ENCODE measurements around the gene KLHL22. TPM values are rescaled to one million over a fixed set of nuclear protein-coding genes. Genes with fewer than 3 reads are reported as not detected.
"Not testable (repeated sequence)": the region's sequence is repeated elsewhere in the genome, so short reads cannot be mapped to it uniquely, and the experiment has no call there.

KLHL22 gene
- total and polyA plus RNA-seq, 4 donors = 12.1 to 28.3 (median 18.8) TPM

DNA sequence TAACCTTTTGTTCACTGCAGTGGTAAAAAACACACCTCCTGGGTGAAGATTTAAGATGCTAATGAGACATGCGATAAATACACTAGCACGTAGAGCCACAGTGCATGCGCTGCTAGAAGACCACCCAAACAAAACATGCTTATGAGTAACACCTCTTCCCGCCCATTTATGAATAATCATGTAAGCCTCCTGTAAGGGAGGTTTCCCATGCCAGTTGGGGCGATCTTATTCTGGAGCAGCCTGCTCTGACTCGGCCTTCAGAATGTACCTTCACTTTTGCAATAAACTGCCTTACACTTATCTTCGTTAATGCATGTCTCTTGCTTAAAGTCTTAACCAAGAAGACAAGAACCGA is 39.9 kb downstream of the KLHL22 start:
- Histone ChIP-seq H3K36me3 (ENCODE audit: control insufficient read depth in 4 of 4, insufficient read depth in 4 of 4, low read length in 4 of 4) (peaks cover 0 to 16% (median 10%) of the 10 kb centered on the region in 4 donors), H3K27ac (ENCODE audit: low read depth in 1 of 2, low read length in 1 of 2) (no peak overlapping the region), H3K9me3 (ENCODE audit: control insufficient read depth in 4 of 4, insufficient read depth in 3 of 4, low read length in 3 of 4) (no peaks in the 10 kb centered on the region), H3K4me1 (ENCODE audit: control insufficient read depth in 5 of 5, insufficient read depth in 5 of 5, low read length in 5 of 5) (no peaks in the 10 kb centered on the region), H3K27me3 (ENCODE audit: control insufficient read depth in 3 of 3, insufficient read depth in 3 of 3, low read length in 2 of 3) (no peaks in the 10 kb centered on the region), H3K4me3 (no peak overlapping the region), H3K9ac (ENCODE audit: insufficient read depth in 1 of 2, low read length in 2 of 2) (no peak overlapping the region)
- 77 to 91% methylated on average over 8 of the region's 8 CpGs for WGBS, 2 donors
- no peak for TF ChIP-seq CTCF (IDR thresholded peaks at IDR 0.05; ENCODE audit: control extremely low read depth, extremely low read depth)
- ATAC-seq (ENCODE audit: insufficient read depth, low FRiP score) (no peak), DNase-seq (no peak)

DNA sequence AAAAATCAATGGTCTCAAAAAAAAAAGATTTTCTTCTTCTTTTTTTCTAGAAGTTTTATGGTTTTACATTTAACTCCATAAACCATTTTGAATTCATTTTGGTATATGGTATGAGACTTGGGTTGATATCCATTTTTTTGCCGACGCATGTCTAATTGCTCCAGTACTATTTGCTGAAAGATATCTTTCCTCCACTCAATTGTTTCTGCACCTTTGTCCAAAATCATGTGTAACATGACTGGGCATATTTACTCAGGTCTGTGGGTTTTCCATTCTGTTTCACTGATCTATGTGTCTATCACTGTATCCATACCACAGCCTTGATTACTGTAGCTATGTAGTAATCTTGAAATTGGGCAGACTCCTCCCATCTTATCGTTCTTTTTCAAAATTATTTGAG is 42.4 kb downstream of the KLHL22 start:
- TF ChIP-seq CTCF (IDR thresholded peaks at IDR 0.05; ENCODE audit: control extremely low read depth, extremely low read depth) = no peak
- Histone ChIP-seq H3K4me1 (ENCODE audit: control insufficient read depth in 5 of 5, insufficient read depth in 5 of 5, low read length in 5 of 5) (no peaks in the 10 kb centered on the region), H3K36me3 (ENCODE audit: control insufficient read depth in 4 of 4, insufficient read depth in 4 of 4, low read length in 4 of 4) (peaks cover 0 to 10% (median 7%) of the 10 kb centered on the region in 4 donors)

DNA sequence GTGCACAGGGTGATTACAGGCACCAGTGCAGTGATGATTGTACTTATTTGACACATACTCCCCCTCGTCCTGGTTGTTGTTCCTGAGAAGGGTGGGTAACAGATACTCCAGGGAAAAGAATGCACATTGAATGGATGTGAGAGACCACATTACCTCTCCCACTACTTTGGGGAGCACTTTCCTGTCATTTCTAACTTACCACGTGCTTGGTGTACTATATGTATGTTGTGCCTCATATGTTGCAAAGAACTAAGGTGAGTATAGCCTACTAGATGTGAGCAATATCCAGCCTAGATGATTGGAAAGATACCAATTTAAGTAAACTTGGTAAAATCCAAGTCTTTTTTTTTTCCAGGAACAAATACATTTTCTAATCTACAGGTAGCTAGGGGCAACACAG is 43.7 kb downstream of the KLHL22 start:
- H3K4me3 ChIP-seq = no peak overlapping the region
- no peak for TF ChIP-seq CTCF (IDR thresholded peaks at IDR 0.05; ENCODE audit: control extremely low read depth, extremely low read depth)
- 85 to 87% methylated on average over 2 of the region's 2 CpGs for WGBS, 2 donors

More for the DNA sequence above, 42.4 kb downstream of the KLHL22 start:
- 96 to 97% methylated on average over 3 of the region's 3 CpGs for WGBS, 2 donors
- no peak overlapping the region for H3K9ac ChIP-seq (ENCODE audit: insufficient read depth in 1 of 2, low read length in 2 of 2)
- no peaks in the 10 kb centered on the region for H3K27me3 ChIP-seq (ENCODE audit: control insufficient read depth in 3 of 3, insufficient read depth in 3 of 3, low read length in 2 of 3)
- no peaks in the 10 kb centered on the region for H3K9me3 ChIP-seq (ENCODE audit: control insufficient read depth in 4 of 4, insufficient read depth in 3 of 4, low read length in 3 of 4)
- ATAC-seq (ENCODE audit: insufficient read depth, low FRiP score) (no peak), DNase-seq (no peak)
- no peak overlapping the region for H3K27ac ChIP-seq (ENCODE audit: low read depth in 1 of 2, low read length in 1 of 2)
- H3K4me3 ChIP-seq = no peak overlapping the region

DNA sequence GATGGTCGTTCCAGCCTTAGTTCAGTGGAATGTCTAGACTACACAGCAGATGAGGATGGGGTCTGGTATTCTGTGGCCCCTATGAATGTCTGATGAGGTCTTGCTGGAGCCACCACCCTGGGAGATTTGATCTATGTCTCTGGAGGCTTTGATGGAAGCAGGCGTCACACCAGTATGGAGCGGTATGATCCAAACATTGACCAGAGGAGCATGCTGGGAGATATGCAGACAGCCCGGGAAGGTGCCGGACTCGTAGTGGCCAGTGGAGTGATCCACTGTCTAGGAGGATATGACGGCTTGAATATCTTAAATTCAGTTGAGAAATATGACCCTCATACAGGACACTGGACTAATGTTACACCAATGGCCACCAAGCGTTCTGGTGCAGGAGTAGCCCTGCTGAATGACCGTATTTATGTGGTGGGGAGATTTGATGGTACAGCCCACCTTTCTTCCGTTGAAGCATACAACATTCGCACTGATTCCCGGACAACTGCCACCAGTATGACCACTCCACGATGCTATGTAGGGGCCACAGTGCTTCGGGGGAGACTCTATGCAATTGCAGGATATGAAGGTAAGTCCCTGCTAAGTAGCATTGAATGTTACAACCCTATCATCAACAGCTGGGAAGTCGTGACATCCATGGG is 44.3 kb downstream of the KLHL22 start:
- not testable (repeated sequence) for H3K4me1 ChIP-seq (ENCODE audit: control insufficient read depth in 5 of 5, insufficient read depth in 5 of 5, low read length in 5 of 5); H3K36me3 ChIP-seq (ENCODE audit: control insufficient read depth in 4 of 4, insufficient read depth in 4 of 4, low read length in 4 of 4); ATAC-seq (ENCODE audit: insufficient read depth, low FRiP score); H3K9ac ChIP-seq (ENCODE audit: insufficient read depth in 1 of 2, low read length in 2 of 2); DNase-seq; H3K9me3 ChIP-seq (ENCODE audit: control insufficient read depth in 4 of 4, insufficient read depth in 3 of 4, low read length in 3 of 4); H3K27me3 ChIP-seq (ENCODE audit: control insufficient read depth in 3 of 3, insufficient read depth in 3 of 3, low read length in 2 of 3); H3K4me3 ChIP-seq; H3K27ac ChIP-seq (ENCODE audit: low read depth in 1 of 2, low read length in 1 of 2)
- 96 to 97% methylated on average over 15 of the region's 15 CpGs for WGBS, 2 donors

More for the DNA sequence above, 43.7 kb downstream of the KLHL22 start:
- Histone ChIP-seq H3K4me1 (ENCODE audit: control insufficient read depth in 5 of 5, insufficient read depth in 5 of 5, low read length in 5 of 5) (no peaks in the 10 kb centered on the region), H3K9ac (ENCODE audit: insufficient read depth in 1 of 2, low read length in 2 of 2) (no peak overlapping the region), H3K9me3 (ENCODE audit: control insufficient read depth in 4 of 4, insufficient read depth in 3 of 4, low read length in 3 of 4) (no peaks in the 10 kb centered on the region), H3K36me3 (ENCODE audit: control insufficient read depth in 4 of 4, insufficient read depth in 4 of 4, low read length in 4 of 4) (peaks cover 0 to 9% (median 6%) of the 10 kb centered on the region in 4 donors), H3K27me3 (ENCODE audit: control insufficient read depth in 3 of 3, insufficient read depth in 3 of 3, low read length in 2 of 3) (no peaks in the 10 kb centered on the region), H3K27ac (ENCODE audit: low read depth in 1 of 2, low read length in 1 of 2) (no peak overlapping the region)
- ATAC-seq (ENCODE audit: insufficient read depth, low FRiP score) (no peak), DNase-seq (no peak)

Data from lung (tissue), 12 donors.